Karpas-422 (cell line): ENCODE results near the gene NUP37. TPM values are rescaled to one million over a fixed set of nuclear protein-coding genes. Genes with fewer than 3 reads are reported as not detected.
"Not testable (repeated sequence)": the region's sequence is repeated elsewhere in the genome, so short reads cannot be mapped to it uniquely, and the experiment has no call there.

Source experiments
- DNase-seq: peaks from one replicate; pipeline ENCODE4 v3.0.0-alpha.2; 2015
- H2AFZ ChIP-seq: fragments of 200-600 bp; sonication (generic); 2 replicates; pipeline ENCODE4 v1.6.1; 2014; ENCODE audit warnings: antibody characterized with exemption, low read length, mixed read lengths
- H3K27ac ChIP-seq: fragments of 200-600 bp; sonication (generic); 2 replicates; pipeline ENCODE4 v1.5.1; 2014; ENCODE audit warnings: mild to moderate bottlenecking, low read length, moderate library complexity
- H3K27me3 ChIP-seq: fragments of 200-600 bp; sonication (generic); 2 replicates; pipeline ENCODE4 v1.6.1; 2014; ENCODE audit warnings: low read length, mixed read lengths
- H3K36me3 ChIP-seq: fragments of 200-600 bp; sonication (generic); 2 replicates; pipeline ENCODE4 v1.6.1; 2014; ENCODE audit warnings: low read length, mixed read lengths; ENCODE audit not compliant: insufficient read depth
- H3K4me1 ChIP-seq: fragments of 200-600 bp; sonication (generic); 2 replicates; pipeline ENCODE4 v1.6.1; 2014; ENCODE audit warnings: mild to moderate bottlenecking, low read length, mixed read lengths
- H3K4me2 ChIP-seq: fragments of 200-600 bp; sonication (generic); 2 replicates; pipeline ENCODE4 v1.6.1; 2014; ENCODE audit warnings: low read length, low read depth, mild to moderate bottlenecking; ENCODE audit not compliant: poor library complexity, severe bottlenecking
- H3K4me3 ChIP-seq: fragments of 200-600 bp; sonication (generic); 2 replicates; pipeline ENCODE4 v1.5.1; 2014; ENCODE audit warnings: mild to moderate bottlenecking, antibody characterized with exemption, low read length, mixed read lengths
- H3K79me2 ChIP-seq: fragments of 200-600 bp; sonication (generic); 2 replicates; pipeline ENCODE4 v1.6.1; 2014; ENCODE audit warnings: mild to moderate bottlenecking, low read length, mixed read lengths
- H3K9ac ChIP-seq: fragments of 200-600 bp; sonication (generic); 2 replicates; pipeline ENCODE4 v1.6.0; 2014; ENCODE audit warnings: low read length
- H3K9me2 ChIP-seq: fragments of 200-600 bp; sonication (generic), shearing (Covaris generic); replicated peaks from 2 replicates; pipeline ENCODE4 v1.6.0; 2014; ENCODE audit warnings: mild to moderate bottlenecking, low read length, moderate library complexity; ENCODE audit not compliant: insufficient read depth
- H3K9me3 ChIP-seq: fragments of 300-700, 200-600 bp; sonication (generic); 2 replicates; pipeline ENCODE4 v1.6.1; 2014; ENCODE audit warnings: low read length, mixed read lengths
- H4K20me1 ChIP-seq: fragments of 200-600 bp; sonication (generic); 2 replicates; pipeline ENCODE4 v1.6.1; 2014; ENCODE audit warnings: mild to moderate bottlenecking, antibody characterized with exemption, low read length, low read depth; ENCODE audit not compliant: insufficient read depth
- total RNA-seq: library from RNA; depleted of rRNA; stranded (reverse); fragments of >200 nt; shearing (Covaris generic); gene quantifications from 2 replicates; pipeline ENCODE4 v1.2.3, GENCODE V29; 2014; ENCODE audit warnings: low replicate concordance

NUP37 gene
- total RNA-seq, 1 experiment from 2014 or later, result 108 TPM

DNA sequence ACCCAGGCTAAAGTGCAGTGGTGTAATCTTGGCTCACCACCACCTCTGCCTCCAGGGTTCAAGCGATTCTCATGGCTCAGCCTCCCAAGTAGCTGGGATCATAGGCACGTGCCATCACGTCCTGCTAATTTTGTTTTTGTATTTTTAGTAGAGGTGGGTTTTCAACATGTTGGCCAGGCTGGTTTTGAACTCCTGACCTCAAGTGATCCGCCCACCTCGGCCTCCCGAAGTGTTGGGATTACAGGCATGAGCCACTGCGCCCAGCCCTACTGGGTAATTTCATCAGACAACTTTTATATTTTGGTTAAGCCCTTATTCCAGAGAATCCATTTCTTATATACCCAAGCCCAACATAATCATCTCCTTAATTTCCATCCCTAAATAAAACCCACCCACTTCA, 47.8 kb downstream of the NUP37 start:
- H3K4me3 ChIP-seq, DNase-seq, H3K27me3 ChIP-seq, H2AFZ ChIP-seq, H3K79me2 ChIP-seq, H4K20me1 ChIP-seq, H3K4me1 ChIP-seq, H3K4me2 ChIP-seq, H3K9ac ChIP-seq, H3K9me3 ChIP-seq, H3K9me2 ChIP-seq, H3K27ac ChIP-seq: not testable (repeated sequence)
- H3K36me3 ChIP-seq, result peaks cover 24% of the 10 kb centered on the region; the same call in 1 of the 2 replicates

DNA sequence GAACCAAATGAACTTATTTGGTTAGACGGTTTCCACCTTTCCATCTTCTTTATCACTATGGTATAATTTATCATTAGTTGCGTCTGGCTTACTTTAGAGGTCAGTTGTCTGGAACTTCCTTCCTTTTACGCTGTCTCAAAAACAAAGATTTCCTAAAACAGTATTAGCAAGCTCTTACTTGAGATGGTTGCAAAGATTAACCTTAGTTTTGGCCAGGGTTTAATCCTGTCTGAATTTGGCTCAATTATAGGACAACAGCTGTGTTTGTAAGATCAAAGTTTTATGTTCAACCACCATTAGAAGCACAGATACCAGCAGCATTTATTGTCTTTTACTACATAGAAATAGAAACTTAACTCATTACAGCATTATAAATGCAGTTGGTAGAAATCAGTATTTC, 50.2 kb downstream of the NUP37 start:
- Histone ChIP-seq H3K27ac (no peak overlapping the region), H3K27me3 (no peaks in the 10 kb centered on the region), H3K9ac (no peak overlapping the region), H3K9me3 (no peaks in the 10 kb centered on the region), H3K9me2 (no peaks in the 10 kb centered on the region), H3K4me3 (no peak overlapping the region), H2AFZ (no peak overlapping the region), H4K20me1 (no peaks in the 10 kb centered on the region), H3K4me2 (no peak overlapping the region), H3K36me3 (peaks cover 6% of the 10 kb centered on the region; the same call in 1 of the 2 replicates), H3K4me1 (no peaks in the 10 kb centered on the region), H3K79me2 (no peaks in the 10 kb centered on the region)
- DNase-seq, result no peak

DNA sequence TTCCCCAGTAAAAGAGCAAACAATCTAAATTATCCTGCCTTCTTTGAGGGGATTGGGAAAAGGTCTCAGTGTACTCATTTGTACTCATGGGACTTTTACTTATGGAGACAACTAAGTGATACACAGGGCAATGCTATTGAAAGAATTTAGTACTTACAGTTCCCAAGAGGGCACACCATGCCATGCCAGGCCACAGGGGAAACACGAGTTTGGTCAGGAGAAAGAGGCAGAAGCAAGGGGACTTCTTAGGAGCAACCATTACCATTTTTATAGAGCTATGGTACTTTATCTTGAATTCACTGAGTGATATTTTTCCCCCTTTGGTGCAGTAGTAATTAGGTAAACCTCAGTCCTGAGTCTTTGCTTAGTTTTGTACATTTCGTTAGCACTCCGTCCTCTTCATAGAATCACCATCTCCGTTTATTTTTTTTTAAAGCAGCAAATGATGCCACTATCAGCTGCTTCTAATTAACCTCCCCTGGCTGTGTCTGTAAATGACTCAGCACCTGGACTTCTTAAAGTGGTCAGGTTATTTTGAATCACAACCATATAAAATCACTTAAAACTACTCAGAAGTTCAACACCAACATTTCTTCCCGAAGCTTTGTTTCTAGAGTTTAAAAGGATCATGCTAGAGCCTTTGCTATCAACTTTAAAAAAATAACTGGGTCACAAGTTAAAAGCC, 52.2 kb downstream of the NUP37 start:
- Histone ChIP-seq H3K79me2 (no peaks in the 10 kb centered on the region), H3K9me3 (no peaks in the 10 kb centered on the region)

DNA sequence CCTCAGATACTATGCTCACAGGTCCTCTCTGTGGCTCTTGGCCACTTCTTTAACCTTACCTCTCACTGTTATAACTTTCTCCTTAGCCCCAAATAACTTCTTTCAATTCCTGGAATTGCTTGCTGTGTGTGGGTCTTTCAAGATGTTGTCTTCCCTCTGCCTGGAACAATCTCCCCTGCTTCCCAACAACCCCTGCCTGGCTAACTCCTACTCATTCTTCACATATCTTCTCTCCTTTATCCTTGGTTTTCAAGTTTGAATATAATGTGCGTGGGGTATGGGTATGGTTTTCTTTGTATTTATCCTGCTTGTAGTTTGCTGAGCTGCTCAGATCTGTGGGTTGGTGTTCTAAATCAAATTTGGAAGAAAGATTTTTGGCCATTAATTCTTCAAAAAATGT, 55.4 kb downstream of the NUP37 start:
- no peak for DNase-seq
- Histone ChIP-seq H3K9ac (no peak overlapping the region), H3K27me3 (no peaks in the 10 kb centered on the region), H3K4me2 (no peak overlapping the region), H3K9me3 (no peaks in the 10 kb centered on the region), H2AFZ (no peak overlapping the region), H3K79me2 (peaks cover 8% of the 10 kb centered on the region; the same call in 1 of the 2 replicates), H3K9me2 (no peaks in the 10 kb centered on the region), H3K27ac (no peak overlapping the region), H4K20me1 (no peaks in the 10 kb centered on the region), H3K4me3 (no peak overlapping the region), H3K36me3 (0 out of 2 replicates have a peak, but pooled peaks cover 4% of the 10 kb centered on the region), H3K4me1 (peaks cover 10% of the 10 kb centered on the region; the same call in 1 of the 2 replicates)

More for the DNA sequence above, 52.2 kb downstream of the NUP37 start:
- DNase-seq, result no peak
- Histone ChIP-seq H3K4me2 (no peak overlapping the region), H3K27me3 (no peaks in the 10 kb centered on the region), H3K4me3 (no peak overlapping the region), H3K9me2 (no peaks in the 10 kb centered on the region), H3K36me3 (no peaks in the 10 kb centered on the region), H4K20me1 (no peaks in the 10 kb centered on the region), H3K4me1 (no peaks in the 10 kb centered on the region), H2AFZ (no peak overlapping the region), H3K9ac (no peak overlapping the region), H3K27ac (no peak overlapping the region)

DNA sequence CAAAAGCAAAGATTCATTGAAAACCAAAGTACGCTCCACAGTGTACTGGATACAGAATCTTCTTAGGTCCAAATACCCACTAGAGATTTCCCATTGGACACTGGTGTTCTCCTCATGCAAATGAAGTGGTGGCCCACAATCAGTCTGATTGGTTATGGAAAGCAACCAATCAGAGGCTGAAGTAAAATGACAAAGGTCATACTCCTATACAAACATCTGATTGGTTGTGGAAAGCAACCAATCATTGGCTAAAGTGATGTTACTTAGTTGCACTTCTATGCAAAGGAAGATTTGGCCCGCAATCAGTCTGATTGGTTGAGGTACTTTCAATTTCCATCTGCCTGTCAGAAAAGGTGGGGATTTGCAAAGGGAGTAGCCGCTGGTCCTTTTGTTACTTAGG, 56.8 kb downstream of the NUP37 start:
- Histone ChIP-seq H3K9me2 (no peaks in the 10 kb centered on the region), H2AFZ (peak overlapping the region; percentile 20; the same call in 1 of the 2 replicates)
- peak; percentile 51 for DNase-seq

DNA sequence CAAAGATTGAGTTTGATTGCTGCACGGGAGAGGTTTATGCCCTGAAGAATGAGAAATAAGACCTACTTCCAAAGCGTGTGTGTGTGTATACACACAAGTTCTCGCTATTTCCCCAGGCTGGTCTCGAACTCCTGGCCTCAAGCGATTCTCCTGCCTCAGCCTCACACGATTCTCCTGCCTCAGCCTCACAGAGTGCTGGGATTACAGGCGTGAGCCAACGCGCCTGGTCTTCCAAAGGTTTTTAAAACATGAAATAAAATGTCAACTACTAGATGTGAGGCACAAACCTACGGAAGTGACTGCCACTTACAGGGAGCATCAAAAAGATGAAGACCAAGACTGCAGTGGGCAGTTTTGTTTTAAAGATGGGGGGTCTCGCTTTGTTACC, 57.5 kb downstream of the NUP37 start:
- peak overlapping the region; percentile 88 for H3K4me3 ChIP-seq
- H3K4me1 ChIP-seq, result peaks cover 10% of the 10 kb centered on the region; the same call in 1 of the 2 replicates
- DNase-seq, result no peak
- no peaks in the 10 kb centered on the region for H4K20me1 ChIP-seq
- no peak overlapping the region for H3K27ac ChIP-seq
- H3K9ac ChIP-seq, result peak overlapping the region; percentile 89; the same call in 1 of the 2 replicates
- H3K4me2 ChIP-seq, result peak overlapping the region; percentile 85
- no peaks in the 10 kb centered on the region for H3K9me3 ChIP-seq
- peak overlapping the region; percentile 79 for H2AFZ ChIP-seq
- no peaks in the 10 kb centered on the region for H3K27me3 ChIP-seq
- H3K36me3 ChIP-seq, result peaks cover 19% of the 10 kb centered on the region; the same call in 1 of the 2 replicates
- no peaks in the 10 kb centered on the region for H3K9me2 ChIP-seq
- H3K79me2 ChIP-seq, result peaks cover 8% of the 10 kb centered on the region; the same call in 1 of the 2 replicates

More for the DNA sequence above, 56.8 kb downstream of the NUP37 start:
- H3K9ac ChIP-seq, result no peak overlapping the region
- peaks cover 8% of the 10 kb centered on the region; the same call in 1 of the 2 replicates for H3K79me2 ChIP-seq
- no peak overlapping the region for H3K4me3 ChIP-seq
- no peaks in the 10 kb centered on the region for H3K9me3 ChIP-seq
- H4K20me1 ChIP-seq, result no peaks in the 10 kb centered on the region
- H3K36me3 ChIP-seq, result peaks cover 12% of the 10 kb centered on the region; the same call in 1 of the 2 replicates
- H3K4me2 ChIP-seq, result no peak overlapping the region
- H3K27me3 ChIP-seq, result no peaks in the 10 kb centered on the region
- peaks cover 10% of the 10 kb centered on the region; the same call in 1 of the 2 replicates for H3K4me1 ChIP-seq
- no peak overlapping the region for H3K27ac ChIP-seq

DNA sequence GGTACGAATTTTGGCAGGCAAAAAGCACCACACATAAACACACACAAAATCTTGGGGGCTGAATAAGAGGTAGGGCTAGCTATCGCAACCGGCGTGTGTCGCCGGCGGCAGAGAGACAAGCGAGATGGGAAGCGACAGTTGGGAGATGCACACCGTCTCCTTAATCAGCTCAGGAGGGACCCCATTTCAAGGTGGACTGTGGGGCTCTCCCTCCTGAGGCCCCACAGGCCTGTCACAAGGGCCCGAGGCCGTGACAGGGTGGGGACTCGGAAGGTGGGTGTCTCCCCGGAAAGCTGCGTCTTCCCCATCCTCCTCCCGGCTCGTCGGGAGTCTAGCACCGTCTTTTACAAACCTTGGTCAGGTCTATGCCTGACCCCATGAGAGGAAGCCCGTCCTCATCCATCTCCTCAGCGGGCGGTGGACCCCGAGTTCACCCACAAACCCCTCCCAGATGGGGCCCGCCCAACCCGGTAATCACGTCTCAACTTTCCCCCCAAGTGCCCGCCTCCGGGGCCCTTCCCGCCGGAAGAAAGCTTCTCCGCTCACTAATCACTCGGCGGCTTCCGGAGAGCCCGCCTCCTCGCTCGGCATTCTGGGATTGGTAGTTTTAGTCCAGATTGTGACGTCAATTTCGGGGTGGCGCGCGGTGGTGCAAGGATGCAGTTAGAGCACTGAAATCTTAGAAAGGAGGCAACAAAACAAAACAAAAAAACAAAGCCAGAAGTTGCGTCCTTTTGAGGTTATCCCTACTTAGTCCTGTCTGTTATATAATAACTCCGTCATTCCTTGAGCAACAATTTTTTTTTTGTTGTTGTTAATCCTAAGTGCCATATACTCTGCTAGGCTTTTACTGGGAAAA, 58.1 kb downstream of the NUP37 start, which contains the start of gene WASHC3:
Gene WASHC3 (minus strand): TSS at position 432 of the 859 bp plus-strand sequence. CDS start 29 bp downstream, at position 403.
- H2AFZ ChIP-seq, result peak within 1 kb of the TSS; percentile 79
- H3K9me3 ChIP-seq, result no peaks in the 10 kb centered on the region
- peak within 1 kb of the TSS; percentile 85 for H3K4me2 ChIP-seq
- 0 out of 2 replicates have a peak within 1 kb of the TSS, but pooled peaks have one; percentile 12 for H3K27ac ChIP-seq
- H4K20me1 ChIP-seq, result no peaks in the 10 kb centered on the region
- H3K9me2 ChIP-seq, result no peaks in the 10 kb centered on the region
- DNase-seq, result peak; percentile 98
- peak within 1 kb of the TSS; percentile 89 for H3K9ac ChIP-seq
- H3K36me3 ChIP-seq, result peaks cover 23% of the 10 kb centered on the region
- H3K4me1 ChIP-seq, result peaks cover 10% of the 10 kb centered on the region; the same call in 1 of the 2 replicates
- H3K79me2 ChIP-seq, result peaks cover 12% of the 10 kb centered on the region; the same call in 1 of the 2 replicates
- H3K27me3 ChIP-seq, result no peaks in the 10 kb centered on the region
- H3K4me3 ChIP-seq, result peak within 1 kb of the TSS; percentile 88
